Stimulated activated CD4-positive, alpha-beta T cell treated with anti-CD3 and anti-CD28 coated beads, Interleukin-12 subunit alpha, Interleukin-12 subunit beta, amount 100 ng/mL, for 48 hours (primary cell): ENCODE data around the gene C19orf33.
"Not testable (repeated sequence)": the region's sequence is repeated elsewhere in the genome, so short reads cannot be mapped to it uniquely, and the experiment has no call there.

Experiments used
- DNase-seq, 3 donors: peaks; one replicate each; pipeline ENCODE4 v3.0.0-alpha.2; 2020; ENCODE audit warnings: low read depth in 2 of 3, low spot score in 1 of 3

C19orf33 gene

DNA sequence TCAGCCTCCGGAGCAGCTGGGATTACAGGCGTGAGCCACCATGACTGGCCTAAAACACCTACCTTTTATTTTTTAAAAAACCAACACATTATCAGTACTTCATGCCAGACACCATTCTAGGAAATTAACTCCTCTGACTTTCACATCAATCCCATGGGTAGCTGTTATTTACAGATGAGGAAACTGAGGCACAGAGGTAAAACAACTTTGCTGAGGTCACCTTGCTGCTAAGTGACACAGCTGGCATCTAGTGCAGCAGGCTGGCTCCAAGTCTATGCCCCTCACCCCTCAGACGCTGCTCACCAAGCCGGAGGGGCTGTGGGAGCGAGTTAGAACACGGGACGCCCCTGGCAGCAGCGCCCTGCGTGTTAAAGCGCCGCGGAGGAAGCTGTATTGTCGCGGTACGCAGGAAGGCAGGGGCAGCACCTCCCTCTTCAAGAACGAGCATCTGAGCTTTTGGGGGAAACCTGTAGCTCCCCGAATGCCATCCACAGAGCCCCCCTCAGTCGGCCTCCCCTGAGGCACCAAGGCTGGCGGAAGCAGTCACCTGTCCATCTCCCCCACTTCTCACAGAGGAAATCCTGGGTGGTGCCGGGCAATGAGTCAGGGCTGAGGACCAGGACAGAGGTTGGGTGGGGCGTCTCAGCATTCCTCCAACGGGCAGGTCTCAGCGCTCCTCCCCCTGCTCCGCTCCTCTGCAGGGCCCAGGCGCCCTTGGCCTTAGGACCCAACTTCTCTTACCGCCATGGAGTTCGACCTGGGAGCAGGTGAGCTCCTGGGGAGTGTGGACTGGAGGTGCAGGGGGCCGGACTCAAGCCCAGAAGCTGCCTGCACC, at the start of gene C19orf33:
Gene C19orf33 (plus strand): TSS at position 735 of the 835 bp plus-strand sequence. CDS start 11 bp downstream, at position 746.
- no peak for DNase-seq

DNA sequence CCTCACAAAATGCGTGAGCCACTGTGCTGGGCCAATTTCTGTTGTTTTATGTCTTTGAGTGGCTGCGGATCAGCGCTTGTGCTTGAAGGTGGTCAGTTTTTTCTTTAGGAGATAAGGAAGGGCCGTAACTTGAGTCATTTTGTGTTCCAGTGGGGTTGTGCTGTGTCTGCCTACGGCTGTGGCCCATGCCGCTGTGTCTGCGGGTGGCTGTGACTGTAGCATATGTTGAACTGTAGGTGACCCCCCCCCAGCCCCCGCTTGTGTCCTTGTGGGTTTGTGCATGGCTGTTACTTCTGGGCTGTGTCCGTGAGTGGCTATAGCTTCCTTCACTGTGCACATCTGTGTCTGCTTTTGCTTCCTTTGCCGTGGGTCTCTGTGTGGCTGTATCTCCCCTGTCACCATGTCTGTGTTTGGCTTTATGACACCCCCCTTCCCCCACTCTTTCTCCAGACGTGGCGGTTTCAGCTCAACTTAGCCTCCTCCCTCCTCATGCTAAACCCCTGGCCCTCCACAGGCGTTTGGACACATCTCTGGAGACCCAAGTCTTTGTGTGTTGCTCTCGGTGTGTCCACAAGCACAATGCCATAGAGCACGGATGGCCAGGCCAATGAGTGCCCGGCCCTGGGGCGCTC, 48.6 kb upstream of the C19orf33 start:
- DNase-seq, result no peak

DNA sequence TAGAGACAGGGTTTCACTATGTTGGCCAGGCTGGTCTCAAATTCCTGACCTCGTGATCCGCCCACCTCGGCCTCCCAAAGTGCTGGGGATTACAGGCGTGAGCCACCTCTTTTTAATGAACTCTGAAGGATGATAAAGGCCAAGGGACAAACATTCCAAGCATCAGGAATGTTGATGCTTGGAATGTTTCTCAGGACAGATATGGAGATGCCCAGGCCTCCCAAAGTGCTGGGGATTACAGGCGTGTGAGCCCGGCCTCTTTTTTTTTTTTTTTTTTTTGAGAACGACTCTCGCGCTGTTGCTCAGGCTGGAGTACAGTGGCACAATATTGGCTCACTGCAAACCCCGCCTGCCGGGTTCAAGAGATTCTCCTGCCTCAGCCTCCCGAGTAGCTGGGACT, 42.1 kb upstream of the C19orf33 start:
- DNase-seq, result not testable (repeated sequence)

DNA sequence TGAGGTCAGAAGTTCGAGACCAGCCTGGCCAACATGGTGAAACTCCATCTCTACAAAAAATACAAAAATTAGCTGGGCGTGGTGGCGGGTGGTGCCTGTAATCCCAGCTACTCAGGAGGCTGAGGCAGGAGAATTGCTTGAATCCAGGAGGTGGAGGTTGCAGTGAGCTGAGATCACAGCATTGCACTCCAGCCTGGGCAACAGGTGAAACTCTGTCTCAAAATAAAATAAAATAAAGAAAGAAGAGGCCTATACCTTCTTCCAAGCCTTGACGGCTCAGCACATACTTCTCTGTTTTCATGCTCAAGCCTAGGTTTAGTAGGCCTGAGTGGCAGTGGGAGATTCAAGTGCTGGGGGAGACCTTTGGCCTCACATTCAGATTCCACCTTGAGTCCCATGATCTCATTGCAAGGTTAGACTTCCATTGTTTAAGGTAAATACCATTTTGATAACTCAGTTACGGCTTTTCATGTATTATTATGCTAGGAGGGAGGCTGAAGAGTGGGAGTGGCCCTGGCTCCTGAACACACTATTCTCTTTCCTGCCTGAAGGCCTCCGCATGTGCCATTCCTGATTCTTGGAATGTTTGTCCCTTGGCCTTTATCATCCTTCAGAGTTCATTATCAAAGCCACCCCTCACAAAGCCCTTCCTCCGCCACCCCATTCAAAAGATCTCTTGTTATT, 41.3 kb upstream of the C19orf33 start:
- DNase-seq, result no peak

DNA sequence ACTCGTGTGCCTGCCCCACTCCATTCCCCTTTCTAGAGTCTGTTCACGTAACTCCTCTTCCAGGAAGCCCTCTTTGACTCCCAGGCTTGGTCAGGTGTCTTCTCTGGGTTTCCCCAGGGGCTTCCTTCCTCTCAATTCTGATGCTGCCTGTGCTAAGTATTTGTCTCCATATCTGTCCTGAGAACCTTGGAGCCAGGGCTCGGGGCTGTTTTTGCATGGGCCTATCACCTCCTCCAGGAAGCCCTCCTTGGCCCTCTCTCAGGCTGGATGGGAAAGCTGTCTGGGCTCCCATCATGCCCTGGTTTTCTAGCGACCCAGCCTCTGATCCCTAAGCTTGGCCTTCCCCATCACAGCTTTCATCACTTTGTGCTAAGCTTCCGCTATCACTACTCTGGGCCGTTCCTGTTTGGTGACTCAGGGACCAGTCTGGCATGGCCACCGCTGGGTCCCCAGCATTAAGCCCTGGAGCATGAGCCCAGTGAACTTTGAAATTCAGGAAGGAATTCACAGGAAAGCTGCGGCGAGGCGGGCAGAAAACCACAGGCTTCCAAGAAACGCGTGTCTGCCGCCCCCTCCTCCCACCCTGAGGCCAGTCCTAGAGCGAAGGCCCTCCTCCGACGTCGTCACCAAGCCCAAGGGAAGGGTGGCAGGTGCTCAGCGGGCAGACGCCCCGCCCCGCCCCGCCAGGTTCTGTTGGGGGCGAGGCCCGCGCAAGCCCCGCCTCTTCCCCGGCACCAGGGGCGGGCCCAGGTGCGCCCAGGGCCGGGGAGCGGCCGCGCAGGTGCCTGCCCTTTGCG, 40.2 kb upstream of the C19orf33 start:
- DNase-seq, result peak; percentile 63 to 74 (median 65)

DNA sequence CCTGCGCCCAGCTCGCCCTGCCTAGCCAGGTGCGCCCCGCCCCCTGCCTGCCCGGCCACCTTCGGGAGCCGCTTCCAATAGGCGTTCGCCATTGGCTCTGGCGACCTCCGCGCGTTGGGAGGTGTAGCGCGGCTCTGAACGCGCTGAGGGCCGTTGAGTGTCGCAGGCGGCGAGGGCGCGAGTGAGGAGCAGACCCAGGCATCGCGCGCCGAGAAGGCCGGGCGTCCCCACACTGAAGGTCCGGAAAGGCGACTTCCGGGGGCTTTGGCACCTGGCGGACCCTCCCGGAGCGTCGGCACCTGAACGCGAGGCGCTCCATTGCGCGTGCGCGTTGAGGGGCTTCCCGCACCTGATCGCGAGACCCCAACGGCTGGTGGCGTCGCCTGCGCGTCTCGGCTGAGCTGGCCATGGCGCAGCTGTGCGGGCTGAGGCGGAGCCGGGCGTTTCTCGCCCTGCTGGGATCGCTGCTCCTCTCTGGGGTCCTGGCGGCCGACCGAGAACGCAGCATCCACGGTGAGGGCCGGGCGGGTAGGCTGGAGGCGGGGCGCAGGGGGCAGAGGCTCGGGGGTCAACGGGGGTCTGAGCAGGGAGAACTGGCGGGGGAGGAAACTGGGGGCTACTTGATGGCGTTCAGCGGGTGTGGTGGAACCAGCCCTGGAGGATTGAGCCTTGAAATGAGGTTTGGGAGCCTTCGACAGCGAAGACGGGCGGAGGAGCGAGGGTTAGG, 39.4 kb upstream of the C19orf33 start, which contains the start of gene SPINT2:
Gene SPINT2 (plus strand): TSS at position 88 of the 727 bp plus-strand sequence. CDS start 320 bp downstream, at position 408.
- DNase-seq, result peak in 1 of 3 donors; percentile 20

DNA sequence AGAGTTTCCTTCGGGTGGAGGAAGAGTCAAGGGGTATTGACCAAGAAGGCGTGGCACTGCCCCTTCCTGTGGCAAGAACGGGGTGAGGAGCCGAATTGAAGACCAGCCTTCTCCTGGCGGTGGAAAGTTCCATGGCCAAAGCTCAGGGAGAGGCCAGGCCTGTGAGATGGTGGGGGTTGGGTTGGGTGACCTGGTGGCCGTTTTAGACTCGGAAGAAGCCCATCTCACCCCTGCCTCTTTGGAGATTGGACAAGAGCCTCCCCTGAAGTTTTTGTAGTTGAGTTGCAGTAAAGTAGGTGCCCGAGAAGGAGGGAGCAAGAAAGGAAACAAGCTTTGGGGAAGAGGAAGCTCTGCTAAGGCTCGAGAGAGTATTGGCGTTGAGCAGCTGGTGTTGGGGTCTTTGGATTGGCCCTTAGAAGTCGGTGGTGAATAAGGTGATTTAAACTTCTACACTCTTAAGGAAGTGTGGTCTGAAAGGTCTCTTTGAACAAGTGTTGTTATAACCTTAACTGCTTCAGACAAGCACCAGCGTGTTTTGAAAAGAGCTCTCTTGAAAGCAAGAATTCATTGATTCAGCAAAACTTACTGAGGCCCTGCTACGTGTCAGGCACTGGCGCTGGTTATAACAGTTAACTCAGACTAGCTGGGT, 38.7 kb upstream of the C19orf33 start:
- no peak for DNase-seq

DNA sequence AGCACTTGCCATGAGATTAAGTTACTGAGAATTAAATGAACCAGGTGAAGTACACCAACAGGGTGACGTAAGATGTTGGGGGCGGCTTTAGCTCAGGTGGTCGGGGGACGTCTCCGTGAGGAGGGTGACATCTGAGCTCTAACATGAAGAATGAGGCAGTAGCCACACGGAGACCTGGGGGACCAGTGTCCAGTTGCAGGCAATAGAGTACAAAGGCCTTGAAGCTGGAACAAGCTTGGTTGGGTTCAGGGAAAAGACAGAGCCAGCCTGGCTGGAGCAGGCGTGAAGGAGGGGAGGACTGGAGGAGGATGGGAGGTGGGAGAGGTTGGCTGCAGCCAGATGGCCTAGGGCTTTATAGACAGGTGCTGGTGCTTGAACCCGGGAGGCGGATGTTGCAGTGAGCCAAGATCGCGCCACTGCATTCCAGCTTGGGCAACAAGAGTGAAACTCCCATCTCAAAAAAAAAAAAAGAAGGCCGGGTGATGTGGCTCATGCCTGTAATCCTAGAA, 38.1 kb upstream of the C19orf33 start:
- DNase-seq, result no peak

DNA sequence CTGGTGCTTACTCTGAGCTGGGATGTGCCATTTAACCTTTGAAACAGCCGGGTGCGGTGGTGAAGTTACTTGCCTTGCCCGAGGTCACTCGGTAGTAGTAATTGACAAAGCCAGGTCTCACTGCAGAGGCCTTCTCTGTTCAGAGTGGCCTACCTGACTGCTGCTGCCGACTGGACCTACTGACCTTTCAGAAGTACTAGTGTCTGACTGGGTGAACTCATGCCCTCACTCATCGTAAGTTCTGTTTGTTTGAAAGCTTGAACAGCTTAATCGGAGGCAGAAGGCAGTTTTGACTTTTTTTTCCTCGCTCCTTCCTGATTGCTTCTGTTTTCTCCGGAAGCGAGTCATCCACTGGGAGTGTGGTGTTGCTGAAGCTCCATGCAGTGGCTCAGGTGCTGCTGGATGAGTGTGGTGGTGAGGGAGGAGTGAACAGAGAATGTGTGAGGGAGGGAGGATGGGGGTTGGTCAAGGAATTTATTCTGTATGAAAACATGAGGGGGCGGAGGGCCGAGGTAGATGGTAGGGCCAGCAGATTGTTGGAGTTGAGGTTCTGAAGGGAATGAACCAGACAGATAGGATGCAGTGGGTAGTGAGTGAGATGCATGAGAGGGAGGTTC, 37.0 kb upstream of the C19orf33 start:
- DNase-seq, result no peak

DNA sequence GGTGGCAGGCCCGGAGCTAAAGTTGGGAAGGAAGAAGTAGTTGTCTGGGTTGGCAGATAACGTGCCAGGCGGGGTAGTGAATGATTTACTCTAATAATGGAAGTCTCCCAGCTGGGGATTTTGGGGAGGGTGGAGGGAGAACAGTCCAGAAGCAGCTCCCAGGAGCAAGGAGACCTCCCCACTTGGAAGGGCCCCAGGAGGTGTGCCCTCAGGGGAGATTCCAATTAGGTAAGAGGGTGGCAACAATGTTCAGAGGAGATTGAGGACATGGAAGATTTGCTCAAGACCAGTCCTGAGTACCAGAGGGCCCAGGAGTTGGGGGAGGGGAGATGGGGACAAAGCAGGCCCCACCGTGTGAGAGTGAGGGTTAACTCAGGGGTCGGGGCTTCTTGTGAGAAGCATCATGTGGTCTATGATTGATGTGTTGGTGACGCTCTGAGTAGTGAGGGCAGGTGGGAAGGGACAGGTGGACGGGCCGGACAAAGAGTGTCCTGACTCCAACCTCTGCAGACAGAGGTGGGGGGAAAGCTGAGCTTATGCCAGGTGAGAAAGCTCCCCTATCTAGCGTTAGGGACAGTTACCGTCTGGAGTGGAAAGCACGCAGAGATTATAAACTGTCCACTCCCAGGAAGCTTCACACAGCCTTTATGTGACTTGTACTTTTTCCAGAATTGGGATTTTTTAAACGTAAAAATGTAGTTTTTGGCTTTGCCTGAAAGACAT, 36.1 kb upstream of the C19orf33 start:
- no peak for DNase-seq

DNA sequence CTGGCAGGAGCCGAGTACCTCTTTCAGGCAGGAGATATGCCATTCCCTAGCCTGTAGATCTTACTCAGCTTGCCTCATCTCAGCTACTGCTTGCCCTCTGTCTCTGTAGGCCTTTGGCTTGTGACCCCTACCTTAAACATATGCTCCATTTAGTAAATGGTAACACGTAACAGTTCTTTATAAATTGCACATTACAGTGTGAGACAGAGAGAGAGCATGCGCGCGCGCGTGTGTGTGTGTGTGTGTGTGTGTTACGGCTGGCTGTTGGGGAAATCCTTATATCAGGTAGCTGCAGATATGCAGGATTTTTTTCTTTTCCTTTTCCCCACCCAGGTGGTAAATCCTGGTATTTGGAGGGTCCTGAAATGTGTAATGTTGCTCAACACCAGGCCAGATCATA, 35.5 kb upstream of the C19orf33 start:
- DNase-seq, result no peak

DNA sequence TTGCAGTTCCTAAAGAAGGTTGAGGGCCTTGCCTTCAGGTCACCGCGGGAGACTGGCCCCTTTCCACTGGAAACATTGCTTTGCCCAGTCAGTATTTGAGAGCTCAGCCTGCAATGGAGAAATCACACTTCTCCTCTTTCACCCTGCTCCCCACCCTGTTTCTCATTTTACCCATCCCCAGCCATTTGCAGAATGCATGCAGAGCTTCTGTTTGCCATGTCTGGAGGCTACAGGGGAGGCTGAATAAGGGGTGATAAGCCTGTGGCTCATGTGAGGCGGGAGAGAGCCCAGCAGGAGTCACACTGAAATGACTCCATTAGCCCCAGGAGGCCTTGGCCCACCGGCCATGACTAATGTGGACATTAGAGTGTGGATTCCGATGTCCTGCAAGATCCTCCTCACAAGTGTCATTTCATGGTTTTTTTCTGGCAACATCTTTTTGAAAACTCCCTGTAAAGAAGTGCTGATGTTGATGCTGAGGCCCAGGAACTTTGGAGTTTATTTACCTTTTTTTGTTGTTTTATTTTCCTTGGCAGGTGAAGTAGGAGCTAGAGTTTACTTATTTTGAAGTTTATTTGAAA, 33.4 kb upstream of the C19orf33 start:
- no peak for DNase-seq

DNA sequence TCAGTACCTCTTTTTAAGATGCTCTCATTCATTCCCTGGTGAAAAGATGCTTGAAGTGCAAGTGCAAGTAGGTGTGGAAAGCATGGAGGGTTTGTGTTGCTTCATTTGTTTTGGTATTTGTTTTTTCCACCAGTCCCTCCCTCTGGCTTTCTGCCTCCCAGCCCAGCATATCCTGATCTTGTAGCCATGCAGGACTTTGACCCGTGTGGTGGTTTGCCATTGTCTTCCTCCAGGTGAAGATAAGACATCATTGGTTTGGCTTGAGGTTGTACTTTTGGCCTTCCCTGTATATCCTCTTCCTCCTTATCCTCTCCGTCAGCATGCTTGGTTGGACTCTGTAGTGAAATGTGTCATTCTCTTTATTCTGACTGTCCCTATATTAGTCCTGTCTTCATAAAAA, 30.6 kb upstream of the C19orf33 start:
- DNase-seq, result no peak

DNA sequence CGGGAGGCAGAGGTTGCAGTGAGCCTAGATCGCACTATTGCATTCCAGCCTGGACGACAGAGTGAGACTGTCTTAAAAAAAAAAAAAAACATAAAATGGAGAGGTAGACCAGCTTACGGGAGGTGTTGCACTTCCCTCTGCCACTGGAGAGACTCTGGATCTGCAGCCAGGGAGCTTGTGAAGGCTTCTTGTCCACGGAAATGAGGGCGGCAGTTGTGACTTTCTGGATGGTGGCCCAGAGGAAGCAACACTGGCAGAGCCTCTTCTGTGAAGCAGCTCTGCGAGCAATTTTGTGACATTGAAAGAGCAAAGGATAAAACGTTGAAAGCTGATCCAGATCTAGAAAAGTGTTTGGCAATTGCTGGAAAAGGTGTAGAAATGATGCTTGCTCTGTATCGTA, 29.3 kb upstream of the C19orf33 start:
- no peak for DNase-seq

DNA sequence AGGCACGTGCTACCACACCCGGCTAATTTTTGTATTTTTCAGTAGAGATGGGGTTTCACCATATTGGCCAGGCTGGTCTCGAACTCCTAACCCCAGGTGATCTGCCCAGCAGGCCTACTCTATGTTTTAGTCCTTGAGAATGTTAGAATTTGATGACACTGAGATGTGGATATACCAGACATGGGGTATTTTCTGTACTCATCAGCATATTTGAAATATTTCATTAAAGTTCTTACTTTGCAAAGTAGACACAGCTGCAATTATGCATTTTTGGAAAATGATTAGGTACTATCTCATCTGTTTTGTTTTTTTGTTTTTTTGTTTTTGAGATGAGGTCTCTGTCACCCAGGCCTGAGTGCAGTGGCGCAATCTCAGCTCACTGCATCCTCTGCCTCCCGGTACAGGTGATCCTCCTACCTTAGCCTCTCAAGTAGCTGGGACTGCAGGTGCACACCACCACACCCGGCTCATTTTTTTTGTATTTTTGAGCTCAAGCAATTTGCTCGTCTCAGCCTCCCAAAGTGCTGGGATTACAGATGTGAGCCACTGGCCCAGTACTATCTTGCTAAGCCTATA, 27.0 kb upstream of the C19orf33 start:
- DNase-seq, result no peak

DNA sequence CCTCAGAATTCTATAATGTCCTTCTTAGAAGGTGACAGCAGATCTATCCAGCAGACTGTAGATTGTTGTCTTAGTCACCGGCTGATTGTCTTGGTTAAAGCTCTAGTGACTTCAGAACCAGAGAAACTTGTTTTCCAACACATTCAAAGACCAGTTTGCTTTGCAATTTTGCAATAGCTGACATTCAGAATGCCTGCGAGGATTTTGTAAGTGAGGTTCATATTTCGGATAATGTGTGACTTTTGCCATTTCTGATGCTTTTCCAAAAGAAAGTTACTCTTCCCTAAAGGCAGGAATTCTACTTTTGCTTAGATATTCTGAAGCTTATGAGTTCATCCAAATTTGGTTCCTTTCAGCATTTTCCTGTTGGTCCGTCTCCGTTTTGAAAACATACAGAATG, 26.5 kb upstream of the C19orf33 start:
- no peak for DNase-seq

DNA sequence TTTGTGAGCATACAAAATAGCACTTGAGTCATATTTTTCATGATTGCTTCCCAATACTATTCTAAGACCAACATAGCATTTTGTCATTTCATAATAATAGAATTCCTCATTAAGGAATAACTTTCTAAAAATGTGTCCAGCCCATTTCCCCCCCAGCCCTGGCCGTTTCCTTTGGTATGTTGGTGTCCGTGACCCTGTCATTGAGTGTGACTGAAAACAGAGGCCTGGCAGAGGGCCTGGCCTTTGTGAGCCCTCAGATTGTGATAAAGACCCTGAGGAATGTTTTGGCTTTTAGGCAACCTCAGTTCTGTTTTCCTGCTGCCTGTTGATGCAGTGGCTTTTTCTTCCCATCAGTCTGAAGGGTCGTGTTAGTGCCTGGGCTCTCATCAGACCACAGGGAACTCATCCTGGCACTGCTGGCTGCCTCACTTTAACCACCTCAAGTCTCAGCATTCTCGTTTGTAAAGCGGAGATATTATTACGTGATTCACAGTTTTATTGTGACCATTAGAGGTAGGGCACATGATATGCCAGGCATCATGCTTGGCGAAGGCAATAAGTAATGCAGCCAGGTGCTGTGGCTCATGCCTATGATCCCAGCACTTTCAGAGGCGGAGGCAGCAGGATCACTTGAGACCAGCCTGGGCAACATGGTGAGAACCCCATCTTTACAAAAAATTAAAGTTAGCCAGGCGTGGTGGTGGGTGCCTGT, 25.9 kb upstream of the C19orf33 start:
- no peak for DNase-seq
